Lower leg skin (tissue), 3 donors: Measurements from ENCODE around the gene MRPL50.

Source experiments
- CTCF ChIP-seq, 3 donors: fragments of 450-650 bp; IDR thresholded peaks; one replicate each; pipeline ENCODE4 v1.5.1; 2016; ENCODE audit warnings: antibody characterized with exemption in 3 of 3, mild to moderate bottlenecking in 3 of 3, moderate library complexity in 2 of 3
- POLR2A ChIP-seq, 2 donors: fragments of 450-650 bp; IDR thresholded peaks; one replicate each; pipeline ENCODE4 v1.6.1; 2016 to 2017; ENCODE audit warnings: antibody characterized with exemption in 2 of 2, mild to moderate bottlenecking in 1 of 2, moderate library complexity in 1 of 2

DNA sequence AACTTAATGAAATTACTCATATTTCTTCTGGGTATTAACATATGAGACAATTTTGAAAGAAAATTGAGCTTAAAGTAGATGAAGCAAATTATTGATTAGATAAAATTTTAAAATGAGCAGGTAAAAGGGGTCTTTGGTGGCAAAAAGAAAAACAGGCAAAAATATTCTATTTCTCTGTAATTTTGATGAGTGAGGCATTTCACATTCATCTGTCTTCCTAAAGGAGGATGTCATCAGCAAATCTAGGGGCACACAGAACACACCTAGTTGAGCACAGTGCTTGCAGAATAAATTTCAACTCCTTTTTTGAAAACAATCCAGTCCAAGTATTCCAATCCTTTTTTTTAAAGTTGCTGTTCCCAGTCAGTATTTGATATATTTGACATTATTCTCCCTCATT, 16.4 kb upstream of the MRPL50 start:
- TF ChIP-seq CTCF (IDR thresholded peaks at IDR 0.05), result no peak
- no peak for TF ChIP-seq POLR2A (IDR thresholded peaks at IDR 0.05)
